Measurements from ENCODE around the gene TRAF7. TPM values are rescaled to one million over a fixed set of nuclear protein-coding genes. Genes with fewer than 3 reads are reported as not detected.

Gene TRAF7
- total RNA-seq, 2 experiments from 2014 or later: 77.1 to 80.3 TPM

Small RNA genes lying within 50 kb of the gene (microRNA-seq; reads per million reads assigned to microRNA genes)
- not detected for gene MIR3180-5 (ENCODE audit: borderline microRNAs expressed, borderline number of aligned reads, borderline replicate concordance)
- gene MIR4516 (ENCODE audit: borderline microRNAs expressed, borderline number of aligned reads, borderline replicate concordance): not detected
- gene MIR6511B1 (ENCODE audit: borderline microRNAs expressed, borderline number of aligned reads, borderline replicate concordance): not detected

Other genes starting within 250 kb of the TRAF7 start
- not detected for gene HS3ST6, start 237.4 kb upstream of the TRAF7 start, total RNA-seq
- 10 to 100 TPM; 20.7 to 23.6 TPM for gene MSRB1, start 212.6 kb upstream of the TRAF7 start, total RNA-seq
- gene RPL3L, start 201.1 kb upstream of the TRAF7 start, total RNA-seq: not detected
- 100 to 1,000 TPM; 122 to 125 TPM for gene NDUFB10, start 196.2 kb upstream of the TRAF7 start, total RNA-seq
- 1,000 to 10,000 TPM; 5,123 to 5,136 TPM for gene RPS2, start 191.0 kb upstream of the TRAF7 start, total RNA-seq
- not detected for gene RNF151, start 188.9 kb upstream of the TRAF7 start, total RNA-seq
- 10 to 100 TPM; 45.7 to 47.3 TPM for gene TBL3, start 183.7 kb upstream of the TRAF7 start, total RNA-seq
- not detected for gene NOXO1, start 174.3 kb upstream of the TRAF7 start, total RNA-seq
- gene GFER, start 171.6 kb upstream of the TRAF7 start, total RNA-seq: 10 to 100 TPM; 34.4 to 37.5 TPM
- gene SYNGR3, start 165.8 kb upstream of the TRAF7 start, total RNA-seq: 10 to 100 TPM; 11.9 to 12.4 TPM
- gene ZNF598, start 146.0 kb upstream of the TRAF7 start, total RNA-seq: 10 to 100 TPM; 67.2 to 67.6 TPM
- 1 to 10 TPM; 1.3 to 2.0 TPM for gene NPW, start 136.0 kb upstream of the TRAF7 start, total RNA-seq
- gene NHERF2, start 128.9 kb upstream of the TRAF7 start, total RNA-seq: 1 to 10 TPM; 1.1 to 1.4 TPM
- gene NTHL1, start 107.9 kb upstream of the TRAF7 start, total RNA-seq: 10 to 100 TPM; 24.3 to 26.2 TPM
- 10 to 100 TPM; 56.6 to 63.9 TPM for gene TSC2, start 107.8 kb upstream of the TRAF7 start, total RNA-seq
- 10 to 100 TPM; 56.7 to 59.4 TPM for gene PKD1, start 19.9 kb upstream of the TRAF7 start, total RNA-seq
- gene RAB26, start 7.2 kb upstream of the TRAF7 start, total RNA-seq: under 1 TPM in 1 of 2 experiments, not detected in 1; 0.33 TPM
- gene CASKIN1, start 40.8 kb downstream of the TRAF7 start, total RNA-seq: under 1 TPM; 0.36 to 0.83 TPM
- gene MLST8, start 49.7 kb downstream of the TRAF7 start, total RNA-seq: 10 to 100 TPM; 49.7 to 50.4 TPM
- gene BRICD5, start 55.1 kb downstream of the TRAF7 start, total RNA-seq: 1 to 10 TPM; 5.7 to 8.5 TPM
- 10 to 100 TPM; 19.3 to 19.5 TPM for gene PGP, start 59.1 kb downstream of the TRAF7 start, total RNA-seq
- 10 to 100 TPM; 19.3 to 19.6 TPM for gene E4F1, start 67.8 kb downstream of the TRAF7 start, total RNA-seq
- gene DNASE1L2, start 80.7 kb downstream of the TRAF7 start, total RNA-seq: under 1 TPM; 0.63 to 0.67 TPM
- 10 to 100 TPM; 50.7 to 52.5 TPM for gene ECI1, start 95.8 kb downstream of the TRAF7 start, total RNA-seq
- 100 to 1,000 TPM; 292 to 294 TPM for gene RNPS1, start 112.3 kb downstream of the TRAF7 start, total RNA-seq
- gene ABCA3, start 184.9 kb downstream of the TRAF7 start, total RNA-seq: 1 to 10 TPM; 6.1 to 6.4 TPM

Data from activated CD4-positive, alpha-beta memory T cell treated with anti-CD3 and anti-CD28 coated beads for 36 hours (primary cell).